HepG2 (cell line): ENCODE data around the gene GRM4. TPM values are rescaled to one million over a fixed set of nuclear protein-coding genes. Genes with fewer than 3 reads are reported as not detected.
A peak's percentile ranks its signal among the peaks of the same experiment; 100 is the strongest.

ENCODE experiments used
- ATAD3A ChIP-seq: sonication (generic); formaldehyde crosslinking; IDR thresholded peaks from 2 replicates; pipeline ENCODE4 v1.4.0; 2020; ENCODE audit warnings: missing genetic modification reagents
- DNMT1 ChIP-seq: sonication (generic); formaldehyde crosslinking; IDR thresholded peaks from 2 replicates; pipeline ENCODE4 v1.5.1; 2020; ENCODE audit warnings: mild to moderate bottlenecking, missing genetic modification reagents
- IRF2 ChIP-seq: IDR thresholded peaks from 2 replicates; pipeline ENCODE4 v1.6.1; 2018; ENCODE audit warnings: missing genetic modification reagents, missing compliant biosample characterization
- MBD4 ChIP-seq: IDR thresholded peaks from 2 replicates; pipeline ENCODE4 v1.6.1; 2012; ENCODE audit warnings: low read length, inconsistent platforms, borderline replicate concordance
- NR2F1 ChIP-seq, 2 experiments: fragments of 450-650 bp in 1 of 2; formaldehyde crosslinking in 1 of 2; IDR thresholded peaks; 2 replicates each; pipeline versions ENCODE4 v1.5.0 to v1.6.1; 2016 to 2020; ENCODE audit warnings: mild to moderate bottlenecking in 1 of 2, missing compliant biosample characterization in 1 of 2, missing genetic modification reagents in 1 of 2, moderate library complexity in 1 of 2
- PHB2 ChIP-seq: fragments of 450-650 bp; IDR thresholded peaks from 2 replicates; pipeline ENCODE4 v1.6.1; 2018; ENCODE audit not compliant: partially characterized antibody
- RARA ChIP-seq: IDR thresholded peaks from 2 replicates; pipeline ENCODE4 v1.6.1; 2016; ENCODE audit warnings: missing genetic modification reagents, missing compliant biosample characterization
- RFX1 ChIP-seq: fragments of 450-650 bp; IDR thresholded peaks from 2 replicates; pipeline ENCODE4 v1.6.1; 2017
- SRSF1 ChIP-seq: fragments of 200-400 bp; formaldehyde crosslinking; optimal IDR thresholded peaks from 2 replicates; pipeline ENCODE3; 2017; ENCODE audit warnings: mild to moderate bottlenecking, low read depth, low read length, moderate library complexity
- TBP ChIP-seq: sonication (generic); formaldehyde crosslinking; IDR thresholded peaks from 2 replicates; pipeline ENCODE4 v1.5.0; 2020; ENCODE audit warnings: missing genetic modification reagents
- ZBTB1 ChIP-seq: sonication (generic); formaldehyde crosslinking; IDR thresholded peaks from 2 replicates; pipeline ENCODE4 v1.4.0; 2020; ENCODE audit warnings: missing genetic modification reagents, borderline replicate concordance
- ZNF547 ChIP-seq: sonication (generic); formaldehyde crosslinking; IDR thresholded peaks from 2 replicates; pipeline ENCODE4 v1.5.1; 2020; ENCODE audit warnings: mild to moderate bottlenecking, missing genetic modification reagents
- ZNF772 ChIP-seq: sonication (generic); formaldehyde crosslinking; IDR thresholded peaks from 2 replicates; pipeline ENCODE4 v1.5.0; 2020; ENCODE audit warnings: mild to moderate bottlenecking, missing genetic modification reagents
- ZNF788 ChIP-seq: sonication (generic); formaldehyde crosslinking; IDR thresholded peaks from 2 replicates; pipeline ENCODE4 v1.5.0; 2020; ENCODE audit warnings: mild to moderate bottlenecking, missing genetic modification reagents, borderline replicate concordance
- ZNF816 ChIP-seq: sonication (generic); formaldehyde crosslinking; IDR thresholded peaks from 2 replicates; pipeline ENCODE4 v1.8.0; 2022; ENCODE audit warnings: missing genetic modification reagents, mild to moderate bottlenecking, borderline replicate concordance
- ZSCAN12 ChIP-seq: sonication (generic); formaldehyde crosslinking; IDR thresholded peaks from 2 replicates; pipeline ENCODE4 v1.9.0; 2021; ENCODE audit warnings: mild to moderate bottlenecking, missing genetic modification reagents
- ZXDC ChIP-seq: sonication (generic); formaldehyde crosslinking; IDR thresholded peaks from 2 replicates; pipeline ENCODE4 v1.5.0; 2020; ENCODE audit warnings: mild to moderate bottlenecking, missing genetic modification reagents
- polyA plus RNA-seq, 8 experiments: library from polyadenylated mRNA; depleted of rRNA in 3 of 8; stranded (reverse) in 7 of 8; unstranded in 1 of 8; fragments of >200 nt; fragmentation: Illumina TruSeq in 4 of 8; extraction: Trizol in 4 of 8; gene quantifications; 2 replicates each; pipeline versions ENCODE4 v1.2.1 to v1.2.3, GENCODE V29; 2011 to 2016; ENCODE audit warnings: low read depth in 4 of 8, missing spikeins in 1 of 8, mixed read lengths in 1 of 8; ENCODE audit not compliant: insufficient read depth in 1 of 8
- total RNA-seq, 5 experiments: library from RNA; depleted of rRNA; stranded (reverse); fragments of >200 nt; fragmentation: Illumina TruSeq; extraction: Trizol; gene quantifications; 2 replicates each; pipeline ENCODE4 v1.2.3, GENCODE V29; 2016; ENCODE audit warnings: low read depth in 1 of 5
- TF ChIP-seq, protein P1 (sequence below): sonication (generic); formaldehyde crosslinking; IDR thresholded peaks from 2 replicates; pipeline ENCODE4 v1.8.1; 2023; ENCODE audit warnings: mild to moderate bottlenecking, moderate library complexity, missing genetic modification reagents
- TF ChIP-seq, protein P2 (sequence below): sonication (generic); formaldehyde crosslinking; IDR thresholded peaks from 2 replicates; pipeline ENCODE4 v1.4.0; 2020; ENCODE audit warnings: missing genetic modification reagents, borderline replicate concordance
- TF ChIP-seq, protein P3 (sequence below): IDR thresholded peaks from 2 replicates; pipeline ENCODE4 v1.6.1; 2018; ENCODE audit warnings: missing genetic modification reagents

The GRM4 gene
- total and polyA plus RNA-seq, 2 of the 13 experiments (the other 11 are each of a cell fraction or from before 2014, with no cell fraction given), result not detected

GRCh38 chr6:33983109-33983716 is 162.7 kb downstream of the GRM4 start (continued):
- TF ChIP-seq, protein P1, sequence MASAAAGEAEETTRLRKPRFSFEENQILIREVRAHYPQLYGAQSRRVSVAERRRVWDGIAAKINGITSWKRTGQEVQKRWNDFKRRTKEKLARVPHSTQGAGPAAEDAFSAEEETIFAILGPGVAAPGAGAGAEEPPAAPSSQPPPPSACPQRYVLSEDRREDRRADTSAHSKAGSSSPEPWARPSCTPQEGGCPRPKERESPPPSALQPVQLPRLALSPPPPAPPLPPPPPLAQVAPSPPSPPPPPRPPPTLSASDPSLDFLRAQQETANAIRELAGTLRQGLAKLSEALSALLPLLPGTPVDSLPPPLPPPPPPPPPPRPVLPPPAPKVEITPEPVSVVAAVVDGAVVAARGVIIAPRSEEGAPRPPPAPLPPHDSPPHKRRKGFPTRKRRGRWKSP, result no peak
- TF ChIP-seq ZBTB1 (CRISPR knock-in tag) (no peak), SRSF1 (no peak), ZNF547 (no peak), MBD4 (no peak), PHB2 (no peak), ZSCAN12 (CRISPR knock-in tag) (no peak), RARA (CRISPR knock-in tag) (no peak), ZNF772 (CRISPR knock-in tag) (no peak), ZNF788 (CRISPR knock-in tag) (no peak), RFX1 (no peak), NR2F1 (CRISPR knock-in tag; IDR thresholded peaks at IDR 0.05) (no peak), TBP (CRISPR knock-in tag) (no peak), ZNF816 (CRISPR knock-in tag) (0 out of 2 replicates have a peak, but pooled peaks have one; percentile 14), ATAD3A (CRISPR knock-in tag) (no peak), ZXDC (no peak), IRF2 (CRISPR knock-in tag) (0 out of 2 replicates have a peak, but pooled peaks have one; percentile 16), DNMT1 (CRISPR knock-in tag) (no peak)
- TF ChIP-seq, protein P2, sequence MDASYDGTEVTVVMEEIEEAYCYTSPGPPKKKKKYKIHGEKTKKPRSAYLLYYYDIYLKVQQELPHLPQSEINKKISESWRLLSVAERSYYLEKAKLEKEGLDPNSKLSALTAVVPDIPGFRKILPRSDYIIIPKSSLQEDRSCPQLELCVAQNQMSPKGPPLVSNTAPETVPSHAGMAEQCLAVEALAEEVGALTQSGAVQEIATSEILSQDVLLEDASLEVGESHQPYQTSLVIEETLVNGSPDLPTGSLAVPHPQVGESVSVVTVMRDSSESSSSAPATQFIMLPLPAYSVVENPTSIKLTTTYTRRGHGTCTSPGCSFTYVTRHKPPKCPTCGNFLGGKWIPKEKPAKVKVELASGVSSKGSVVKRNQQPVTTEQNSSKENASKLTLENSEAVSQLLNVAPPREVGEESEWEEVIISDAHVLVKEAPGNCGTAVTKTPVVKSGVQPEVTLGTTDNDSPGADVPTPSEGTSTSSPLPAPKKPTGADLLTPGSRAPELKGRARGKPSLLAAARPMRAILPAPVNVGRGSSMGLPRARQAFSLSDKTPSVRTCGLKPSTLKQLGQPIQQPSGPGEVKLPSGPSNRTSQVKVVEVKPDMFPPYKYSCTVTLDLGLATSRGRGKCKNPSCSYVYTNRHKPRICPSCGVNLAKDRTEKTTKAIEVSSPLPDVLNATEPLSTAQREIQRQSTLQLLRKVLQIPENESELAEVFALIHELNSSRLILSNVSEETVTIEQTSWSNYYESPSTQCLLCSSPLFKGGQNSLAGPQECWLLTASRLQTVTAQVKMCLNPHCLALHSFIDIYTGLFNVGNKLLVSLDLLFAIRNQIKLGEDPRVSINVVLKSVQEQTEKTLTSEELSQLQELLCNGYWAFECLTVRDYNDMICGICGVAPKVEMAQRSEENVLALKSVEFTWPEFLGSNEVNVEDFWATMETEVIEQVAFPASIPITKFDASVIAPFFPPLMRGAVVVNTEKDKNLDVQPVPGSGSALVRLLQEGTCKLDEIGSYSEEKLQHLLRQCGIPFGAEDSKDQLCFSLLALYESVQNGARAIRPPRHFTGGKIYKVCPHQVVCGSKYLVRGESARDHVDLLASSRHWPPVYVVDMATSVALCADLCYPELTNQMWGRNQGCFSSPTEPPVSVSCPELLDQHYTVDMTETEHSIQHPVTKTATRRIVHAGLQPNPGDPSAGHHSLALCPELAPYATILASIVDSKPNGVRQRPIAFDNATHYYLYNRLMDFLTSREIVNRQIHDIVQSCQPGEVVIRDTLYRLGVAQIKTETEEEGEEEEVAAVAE (CRISPR knock-in tag), result peak; percentile 88; the same call in 1 of the 2 replicates
- TF ChIP-seq, protein P3, sequence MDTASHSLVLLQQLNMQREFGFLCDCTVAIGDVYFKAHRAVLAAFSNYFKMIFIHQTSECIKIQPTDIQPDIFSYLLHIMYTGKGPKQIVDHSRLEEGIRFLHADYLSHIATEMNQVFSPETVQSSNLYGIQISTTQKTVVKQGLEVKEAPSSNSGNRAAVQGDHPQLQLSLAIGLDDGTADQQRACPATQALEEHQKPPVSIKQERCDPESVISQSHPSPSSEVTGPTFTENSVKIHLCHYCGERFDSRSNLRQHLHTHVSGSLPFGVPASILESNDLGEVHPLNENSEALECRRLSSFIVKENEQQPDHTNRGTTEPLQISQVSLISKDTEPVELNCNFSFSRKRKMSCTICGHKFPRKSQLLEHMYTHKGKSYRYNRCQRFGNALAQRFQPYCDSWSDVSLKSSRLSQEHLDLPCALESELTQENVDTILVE, result no peak
